DND-41 (cell line): ENCODE data around the gene GYS1.
A peak's percentile ranks its signal among the peaks of the same experiment; 100 is the strongest.

Source experiments
- ATAC-seq: fragments of 200-7000 bp; cut with Tn5 transposase; 3 replicates; pipeline ENCODE4 v1.9.1; 2021; ENCODE audit warnings: low read depth; ENCODE audit not compliant: insufficient read depth
- DNase-seq: peaks from one replicate; pipeline ENCODE4 v3.0.0-alpha.2; 2020
- H2AFZ ChIP-seq: 2 replicates; pipeline ENCODE4 v1.6.0; 2012; ENCODE audit warnings: low read depth, low read length
- H3K27ac ChIP-seq: 2 replicates; pipeline ENCODE4 v1.5.1; 2012; ENCODE audit warnings: low read length, inconsistent platforms
- H3K27me3 ChIP-seq: fragments of 200-600 bp; sonication (generic); 2 replicates; pipeline ENCODE4 v1.6.0; 2012; ENCODE audit warnings: low read length, mild to moderate bottlenecking, inconsistent platforms; ENCODE audit not compliant: insufficient read depth, poor library complexity
- H3K36me3 ChIP-seq: 2 replicates; pipeline ENCODE4 v1.5.1; 2012; ENCODE audit warnings: low read length, inconsistent platforms; ENCODE audit not compliant: insufficient read depth
- H3K4me1 ChIP-seq: 2 replicates; pipeline ENCODE4 v1.5.1; 2012; ENCODE audit warnings: mild to moderate bottlenecking, low read length; ENCODE audit not compliant: insufficient read depth
- H3K4me2 ChIP-seq: 2 replicates; pipeline ENCODE4 v1.6.0; 2012; ENCODE audit warnings: mild to moderate bottlenecking, moderate library complexity, low read length, inconsistent platforms; ENCODE audit not compliant: insufficient read depth
- H3K4me3 ChIP-seq, 2 experiments: fragments of 200-600 bp in 1 of 2; shearing (Covaris generic) in 1 of 2; 2 replicates each; pipeline ENCODE4 v1.5.1; 2012 to 2016; ENCODE audit warnings: inconsistent platforms in 2 of 2, low read length in 2 of 2, mild to moderate bottlenecking in 2 of 2, low read depth in 1 of 2, moderate library complexity in 1 of 2
- H3K79me2 ChIP-seq: 2 replicates; pipeline ENCODE4 v1.6.0; 2012; ENCODE audit warnings: low read length, inconsistent platforms; ENCODE audit not compliant: insufficient read depth
- H3K9ac ChIP-seq: 2 replicates; pipeline ENCODE4 v1.6.0; 2012; ENCODE audit warnings: low read depth, mild to moderate bottlenecking, inconsistent platforms, low read length, moderate library complexity
- H3K9me3 ChIP-seq: 2 replicates; pipeline ENCODE4 v1.5.1; 2012; ENCODE audit warnings: low read length, moderate library complexity, mild to moderate bottlenecking, inconsistent platforms; ENCODE audit not compliant: insufficient read depth, severe bottlenecking
- H4K20me1 ChIP-seq: 2 replicates; pipeline ENCODE4 v1.6.0; 2012; ENCODE audit warnings: low read length; ENCODE audit not compliant: insufficient read depth
- EZH2 ChIP-seq: IDR thresholded peaks from 3 replicates; pipeline ENCODE4 v1.6.1; 2012; ENCODE audit warnings: borderline replicate concordance, low read depth, mild to moderate bottlenecking, moderate library complexity, low read length, inconsistent platforms; ENCODE audit not compliant: severe bottlenecking
- TF ChIP-seq, protein P1 (sequence below): IDR thresholded peaks from 2 replicates; pipeline ENCODE4 v1.5.1; 2012; ENCODE audit warnings: borderline replicate concordance, low read length, moderate library complexity, mild to moderate bottlenecking; ENCODE audit not compliant: poor library complexity, severe bottlenecking; ENCODE audit errors: extremely low read depth

Gene GYS1

DNA sequence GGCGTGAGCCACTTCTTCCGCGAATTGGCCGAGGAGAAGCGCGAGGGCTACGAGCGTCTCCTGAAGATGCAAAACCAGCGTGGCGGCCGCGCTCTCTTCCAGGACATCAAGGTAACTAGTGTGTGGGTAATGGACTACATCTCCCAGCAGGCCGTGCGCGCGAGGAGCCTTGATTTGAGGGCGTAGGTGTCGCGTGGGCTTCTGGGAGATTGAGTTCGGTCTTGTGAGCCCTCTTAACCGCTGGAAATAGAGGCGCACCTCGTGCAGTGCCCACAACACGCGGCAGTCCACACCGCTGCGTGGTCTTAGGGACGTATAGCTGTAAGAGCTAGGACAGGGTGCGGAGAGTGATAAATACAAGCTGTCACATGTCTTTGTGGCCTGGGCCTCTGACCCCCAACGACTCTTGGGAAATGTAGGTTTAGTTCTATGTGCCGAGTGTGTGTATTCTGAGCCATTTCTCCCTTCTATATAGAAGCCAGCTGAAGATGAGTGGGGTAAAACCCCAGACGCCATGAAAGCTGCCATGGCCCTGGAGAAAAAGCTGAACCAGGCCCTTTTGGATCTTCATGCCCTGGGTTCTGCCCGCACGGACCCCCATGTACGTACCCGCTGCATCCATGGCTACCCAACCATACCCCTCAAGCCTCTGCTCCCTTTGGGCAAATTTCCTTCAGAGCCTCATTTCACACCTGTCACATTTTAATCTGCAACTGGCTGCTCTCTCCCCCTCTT is 27.1 kb downstream of the GYS1 start:
- TF ChIP-seq, protein P1, sequence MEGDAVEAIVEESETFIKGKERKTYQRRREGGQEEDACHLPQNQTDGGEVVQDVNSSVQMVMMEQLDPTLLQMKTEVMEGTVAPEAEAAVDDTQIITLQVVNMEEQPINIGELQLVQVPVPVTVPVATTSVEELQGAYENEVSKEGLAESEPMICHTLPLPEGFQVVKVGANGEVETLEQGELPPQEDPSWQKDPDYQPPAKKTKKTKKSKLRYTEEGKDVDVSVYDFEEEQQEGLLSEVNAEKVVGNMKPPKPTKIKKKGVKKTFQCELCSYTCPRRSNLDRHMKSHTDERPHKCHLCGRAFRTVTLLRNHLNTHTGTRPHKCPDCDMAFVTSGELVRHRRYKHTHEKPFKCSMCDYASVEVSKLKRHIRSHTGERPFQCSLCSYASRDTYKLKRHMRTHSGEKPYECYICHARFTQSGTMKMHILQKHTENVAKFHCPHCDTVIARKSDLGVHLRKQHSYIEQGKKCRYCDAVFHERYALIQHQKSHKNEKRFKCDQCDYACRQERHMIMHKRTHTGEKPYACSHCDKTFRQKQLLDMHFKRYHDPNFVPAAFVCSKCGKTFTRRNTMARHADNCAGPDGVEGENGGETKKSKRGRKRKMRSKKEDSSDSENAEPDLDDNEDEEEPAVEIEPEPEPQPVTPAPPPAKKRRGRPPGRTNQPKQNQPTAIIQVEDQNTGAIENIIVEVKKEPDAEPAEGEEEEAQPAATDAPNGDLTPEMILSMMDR: no peak
- no peak for TF ChIP-seq EZH2
- Histone ChIP-seq H3K4me2 (peak overlapping the region; percentile 99), H3K27me3 (no peaks in the 10 kb centered on the region), H3K79me2 (peaks cover 22% of the 10 kb centered on the region), H2AFZ (peak overlapping the region; percentile 77), H3K4me3 (peak overlapping the region; percentile 73 to 98), H3K9ac (peak overlapping the region; percentile 80), H3K27ac (peak overlapping the region; percentile 93), H4K20me1 (peaks cover 14% of the 10 kb centered on the region), H3K4me1 (peaks cover 42% of the 10 kb centered on the region), H3K36me3 (peaks cover 54% of the 10 kb centered on the region), H3K9me3 (no peaks in the 10 kb centered on the region)
- peak; percentile 92 for DNase-seq
- ATAC-seq: peak; percentile 67

DNA sequence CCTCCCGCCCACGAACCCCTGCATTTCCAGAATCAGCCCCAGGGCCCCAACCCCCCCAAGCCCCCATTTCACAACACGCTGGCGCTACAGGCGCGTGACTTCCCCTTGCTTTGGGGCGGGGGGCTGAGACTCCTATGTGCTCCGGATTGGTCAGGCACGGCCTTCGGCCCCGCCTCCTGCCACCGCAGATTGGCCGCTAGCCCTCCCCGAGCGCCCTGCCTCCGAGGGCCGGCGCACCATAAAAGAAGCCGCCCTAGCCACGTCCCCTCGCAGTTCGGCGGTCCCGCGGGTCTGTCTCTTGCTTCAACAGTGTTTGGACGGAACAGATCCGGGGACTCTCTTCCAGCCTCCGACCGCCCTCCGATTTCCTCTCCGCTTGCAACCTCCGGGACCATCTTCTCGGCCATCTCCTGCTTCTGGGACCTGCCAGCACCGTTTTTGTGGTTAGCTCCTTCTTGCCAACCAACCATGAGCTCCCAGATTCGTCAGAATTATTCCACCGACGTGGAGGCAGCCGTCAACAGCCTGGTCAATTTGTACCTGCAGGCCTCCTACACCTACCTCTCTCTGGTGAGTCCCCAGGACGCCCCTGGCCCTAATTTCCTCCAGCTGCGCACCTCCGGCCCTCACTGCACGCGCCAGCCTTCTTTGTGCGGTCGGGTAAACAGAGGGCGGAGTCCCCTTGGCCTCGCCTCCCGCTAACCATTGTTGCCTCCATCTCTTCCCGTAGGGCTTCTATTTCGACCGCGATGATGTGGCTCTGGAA is 27.9 kb downstream of the GYS1 start, which contains the start of gene FTL:
Gene FTL, plus strand, starts transcription at position 270 of the 766 bp plus-strand sequence. Its CDS starts 199 bp downstream, at position 469.
- Histone ChIP-seq H3K4me1 (peaks cover 39% of the 10 kb centered on the region), H3K9ac (peak within 1 kb of the TSS; percentile 80), H3K27me3 (no peaks in the 10 kb centered on the region), H3K4me3 (peak within 1 kb of the TSS; percentile 73 to 98), H4K20me1 (peaks cover 12% of the 10 kb centered on the region), H3K79me2 (peaks cover 22% of the 10 kb centered on the region), H2AFZ (peak within 1 kb of the TSS; percentile 77), H3K27ac (peak within 1 kb of the TSS; percentile 93), H3K4me2 (peak within 1 kb of the TSS; percentile 99), H3K36me3 (peaks cover 49% of the 10 kb centered on the region), H3K9me3 (no peaks in the 10 kb centered on the region)
- TF ChIP-seq, protein P1: no peak
- TF ChIP-seq EZH2: no peak
- ATAC-seq (peak; percentile 75), DNase-seq (peak; percentile 96)

DNA sequence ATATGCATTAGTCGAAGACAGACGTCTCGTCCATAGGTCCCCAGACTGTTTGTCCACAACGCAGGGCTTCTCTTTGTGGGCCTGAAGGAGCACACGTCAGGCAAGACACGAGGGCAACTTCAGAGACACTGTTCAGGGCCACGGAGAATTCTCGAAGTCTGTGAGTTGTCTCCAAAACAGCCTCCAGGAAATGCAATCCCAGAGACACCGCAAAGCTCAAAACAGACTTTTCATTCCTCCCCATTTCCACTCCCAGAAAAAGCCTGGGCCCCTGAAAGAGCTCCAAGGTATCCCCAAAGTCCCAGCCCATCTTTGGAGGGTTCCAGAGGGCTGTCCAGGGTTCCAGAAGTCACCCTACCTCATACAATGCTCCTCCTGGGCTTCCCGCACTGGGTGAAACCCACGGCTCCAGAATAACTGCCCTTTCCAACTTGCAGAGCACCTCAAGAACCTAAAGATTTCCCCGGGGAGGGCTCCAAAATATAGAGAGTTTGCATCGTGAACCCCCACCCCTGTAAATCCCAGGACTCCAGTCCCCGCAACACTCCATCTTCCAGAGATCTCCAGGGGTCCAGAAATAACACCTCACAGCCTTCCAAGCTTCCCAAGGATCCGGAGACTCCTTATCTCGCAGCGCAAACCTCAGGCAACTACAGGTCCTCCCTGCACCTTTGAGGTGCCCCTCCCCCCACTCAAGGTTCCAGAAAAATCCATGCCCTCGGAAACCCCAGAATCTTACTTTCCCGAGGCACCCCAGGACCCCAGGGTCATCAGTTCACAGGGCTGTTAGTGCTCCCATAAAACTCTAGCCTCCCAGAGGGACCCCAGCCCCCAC is 28.7 kb downstream of the GYS1 start:
- TF ChIP-seq, protein P1: no peak
- no peaks in the 10 kb centered on the region for H3K27me3 ChIP-seq
- peak overlapping the region in 1 of 2 experiments; percentile 98; a peak in 2 of 4 replicates for H3K4me3 ChIP-seq
- peaks cover 41% of the 10 kb centered on the region for H3K36me3 ChIP-seq
- peak overlapping the region; percentile 46; the same call in 1 of the 2 replicates for H2AFZ ChIP-seq
- DNase-seq (no peak), ATAC-seq (no peak)
- H3K9me3 ChIP-seq: no peaks in the 10 kb centered on the region
- H3K27ac ChIP-seq: peak overlapping the region; percentile 84
- H3K4me1 ChIP-seq: peaks cover 37% of the 10 kb centered on the region
- H3K79me2 ChIP-seq: peaks cover 22% of the 10 kb centered on the region
- peak overlapping the region; percentile 80 for H3K9ac ChIP-seq
- H4K20me1 ChIP-seq: peaks cover 11% of the 10 kb centered on the region
- peak overlapping the region; percentile 99 for H3K4me2 ChIP-seq
